Transverse colon (tissue), 3 donors: ENCODE results near the gene REEP6.

Experiments
- POLR2A ChIP-seq: fragments of 450-650 bp; IDR thresholded peaks from one replicate; pipeline ENCODE4 v1.6.1; 2016; ENCODE audit warnings: antibody characterized with exemption, mild to moderate bottlenecking, moderate library complexity
- TF ChIP-seq, protein P1 (sequence below), 5 experiments: fragments of 200-600 bp in 3 of 5; fragments of 450-650 bp in 2 of 5; sonication (generic) in 3 of 5; IDR thresholded peaks; 1 replicate in 2 of 5; 2 replicates in 3 of 5; pipeline ENCODE4 v1.5.1; 2016 to 2017; ENCODE audit warnings: antibody characterized with exemption in 5 of 5, inconsistent platforms in 3 of 5, mild to moderate bottlenecking in 2 of 5, moderate library complexity in 1 of 5

DNA sequence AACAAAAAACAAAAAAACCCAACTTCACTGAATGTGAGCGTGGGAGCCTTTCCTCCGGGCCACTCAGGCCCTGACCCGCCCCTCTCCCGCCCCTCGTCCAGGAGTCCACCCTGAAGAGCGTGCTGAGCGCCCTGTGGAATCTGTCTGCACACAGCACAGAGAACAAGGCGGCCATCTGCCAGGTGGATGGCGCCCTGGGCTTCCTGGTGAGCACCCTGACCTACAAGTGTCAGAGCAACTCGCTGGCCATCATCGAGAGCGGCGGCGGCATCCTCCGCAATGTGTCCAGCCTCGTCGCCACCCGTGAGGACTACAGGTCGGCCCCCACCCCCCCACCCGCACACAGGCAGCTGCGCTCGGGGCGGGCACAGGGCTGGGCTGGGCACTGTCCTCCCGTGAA lies 29.1 kb upstream of the REEP6 start:
- TF ChIP-seq POLR2A = no peak
- TF ChIP-seq, protein P1, sequence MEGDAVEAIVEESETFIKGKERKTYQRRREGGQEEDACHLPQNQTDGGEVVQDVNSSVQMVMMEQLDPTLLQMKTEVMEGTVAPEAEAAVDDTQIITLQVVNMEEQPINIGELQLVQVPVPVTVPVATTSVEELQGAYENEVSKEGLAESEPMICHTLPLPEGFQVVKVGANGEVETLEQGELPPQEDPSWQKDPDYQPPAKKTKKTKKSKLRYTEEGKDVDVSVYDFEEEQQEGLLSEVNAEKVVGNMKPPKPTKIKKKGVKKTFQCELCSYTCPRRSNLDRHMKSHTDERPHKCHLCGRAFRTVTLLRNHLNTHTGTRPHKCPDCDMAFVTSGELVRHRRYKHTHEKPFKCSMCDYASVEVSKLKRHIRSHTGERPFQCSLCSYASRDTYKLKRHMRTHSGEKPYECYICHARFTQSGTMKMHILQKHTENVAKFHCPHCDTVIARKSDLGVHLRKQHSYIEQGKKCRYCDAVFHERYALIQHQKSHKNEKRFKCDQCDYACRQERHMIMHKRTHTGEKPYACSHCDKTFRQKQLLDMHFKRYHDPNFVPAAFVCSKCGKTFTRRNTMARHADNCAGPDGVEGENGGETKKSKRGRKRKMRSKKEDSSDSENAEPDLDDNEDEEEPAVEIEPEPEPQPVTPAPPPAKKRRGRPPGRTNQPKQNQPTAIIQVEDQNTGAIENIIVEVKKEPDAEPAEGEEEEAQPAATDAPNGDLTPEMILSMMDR (IDR thresholded peaks at IDR 0.05) = no peak
